GM18498 (cell line): ENCODE data around the gene STPG4.
A peak's percentile ranks its signal among the peaks of the same experiment; 100 is the strongest.

Source experiments
- ATAC-seq: cut with Tn5 transposase; IDR thresholded peaks from one replicate; pipeline ENCODE4 v1.9.1; 2021; ENCODE audit warnings: mild to moderate bottlenecking, moderate library complexity; ENCODE audit not compliant: unreplicated experiment

STPG4 gene

GRCh38 chr2:47056868-47057686 lies 98.0 kb downstream of the STPG4 start:
- no peak for ATAC-seq

- no peak for ATAC-seq
These were observed 98.7 kb downstream of the STPG4 start for GRCh38 chr2:47056374-47056773.

GRCh38 chr2:47054868-47055267 lies 100.2 kb downstream of the STPG4 start:
- ATAC-seq: no peak

GRCh38 chr2:47054036-47054555 lies 101.0 kb downstream of the STPG4 start:
- no peak for ATAC-seq

GRCh38 chr2:47052847-47053246 lies 102.3 kb downstream of the STPG4 start:
- ATAC-seq: no peak

GRCh38 chr2:47051562-47051961 lies 103.5 kb downstream of the STPG4 start:
- no peak for ATAC-seq

- ATAC-seq: no peak
These were observed 104.3 kb downstream of the STPG4 start for GRCh38 chr2:47050762-47051161.

GRCh38 chr2:47050021-47050760 lies 104.9 kb downstream of the STPG4 start:
- no peak for ATAC-seq

- no peak for ATAC-seq
These were observed 105.6 kb downstream of the STPG4 start for GRCh38 chr2:47049502-47049901.

GRCh38 chr2:47048801-47049480 lies 106.2 kb downstream of the STPG4 start:
- no peak for ATAC-seq

GRCh38 chr2:47046271-47046670 lies 108.8 kb downstream of the STPG4 start:
- no peak for ATAC-seq

GRCh38 chr2:47043891-47044239 lies 111.2 kb downstream of the STPG4 start:
- no peak for ATAC-seq

- ATAC-seq: no peak
These were observed 111.8 kb downstream of the STPG4 start for GRCh38 chr2:47043142-47043890.

- no peak for ATAC-seq
These were observed 113.0 kb downstream of the STPG4 start for GRCh38 chr2:47041891-47042684.

- ATAC-seq: no peak
These were observed 114.0 kb downstream of the STPG4 start for GRCh38 chr2:47041063-47041462.

GRCh38 chr2:47040651-47041050 lies 114.5 kb downstream of the STPG4 start:
- no peak for ATAC-seq

- ATAC-seq: no peak
These were observed 115.1 kb downstream of the STPG4 start for GRCh38 chr2:47039913-47040562.

GRCh38 chr2:47039489-47039870 lies 115.6 kb downstream of the STPG4 start:
- no peak for ATAC-seq

GRCh38 chr2:47038656-47039488 lies 116.2 kb downstream of the STPG4 start:
- ATAC-seq: peak; percentile 57
